ENCODE measurements around the gene SLC2A4.

The SLC2A4 gene

DNA sequence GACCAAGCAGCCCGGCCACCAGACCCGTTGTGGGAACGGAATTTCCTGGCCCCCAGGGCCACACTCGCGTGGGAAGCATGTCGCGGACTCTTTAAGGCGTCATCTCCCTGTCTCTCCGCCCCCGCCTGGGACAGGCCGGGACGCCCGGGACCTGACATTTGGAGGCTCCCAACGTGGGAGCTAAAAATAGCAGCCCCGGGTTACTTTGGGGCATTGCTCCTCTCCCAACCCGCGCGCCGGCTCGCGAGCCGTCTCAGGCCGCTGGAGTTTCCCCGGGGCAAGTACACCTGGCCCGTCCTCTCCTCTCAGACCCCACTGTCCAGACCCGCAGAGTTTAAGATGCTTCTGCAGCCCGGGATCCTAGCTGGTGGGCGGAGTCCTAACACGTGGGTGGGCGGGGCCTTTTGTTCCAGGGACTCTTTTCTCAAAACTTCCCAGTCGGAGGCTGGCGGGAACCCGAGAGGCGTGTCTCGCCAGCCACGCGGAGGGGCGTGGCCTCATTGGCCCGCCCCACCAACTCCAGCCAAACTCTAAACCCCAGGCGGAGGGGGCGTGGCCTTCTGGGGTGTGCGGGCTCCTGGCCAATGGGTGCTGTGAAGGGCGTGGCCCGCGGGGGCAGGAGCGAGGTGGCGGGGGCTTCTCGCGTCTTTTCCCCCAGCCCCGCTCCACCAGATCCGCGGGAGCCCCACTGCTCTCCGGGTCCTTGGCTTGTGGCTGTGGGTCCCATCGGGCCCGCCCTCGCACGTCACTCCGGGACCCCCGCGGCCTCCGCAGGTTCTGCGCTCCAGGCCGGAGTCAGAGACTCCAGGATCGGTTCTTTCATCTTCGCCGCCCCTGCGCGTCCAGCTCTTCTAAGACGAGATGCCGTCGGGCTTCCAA, at the start of gene SLC2A4:
Gene SLC2A4, plus strand, starts transcription at position 645 of the 879 bp plus-strand sequence. Its CDS starts 217 bp downstream, at position 862.
- Histone ChIP-seq H3K9ac (peak within 1 kb of the TSS; percentile 76), H4K20me1 (peaks cover 6% of the 10 kb centered on the region; the same call in 1 of the 2 replicates), H3K4me3 (peak within 1 kb of the TSS; percentile 68), H3K9me3 (no peaks in the 10 kb centered on the region), H3K36me3 (no peaks in the 10 kb centered on the region), H3K4me2 (peak within 1 kb of the TSS; percentile 100), H3K27me3 (peaks cover 10% of the 10 kb centered on the region), H3K27ac (peak within 1 kb of the TSS; percentile 68; the same call in 1 of the 2 replicates), H3K4me1 (peaks cover 26% of the 10 kb centered on the region)
- TF ChIP-seq Cebpa-rat (IDR thresholded peaks at IDR 0.05): no peak

DNA sequence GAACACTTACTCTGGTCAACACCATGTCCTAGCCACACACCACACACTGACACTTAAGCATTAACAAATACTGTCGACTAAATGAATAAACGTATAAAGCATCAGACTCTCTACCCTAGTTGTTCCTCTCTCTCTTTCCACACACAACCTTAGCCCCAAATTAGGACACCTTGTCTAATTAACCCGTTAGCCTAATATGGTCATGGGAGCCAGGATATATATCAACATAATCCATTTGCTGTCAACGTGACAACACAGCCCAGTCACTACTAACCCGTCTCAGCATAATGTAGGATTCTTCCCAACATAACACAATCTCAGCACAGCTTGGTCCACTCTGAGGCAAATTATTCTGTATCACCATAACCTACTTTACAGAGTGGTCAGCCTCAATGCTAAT, 49.4 kb upstream of the SLC2A4 start:
- no peaks in the 10 kb centered on the region for H3K27me3 ChIP-seq
- no peak for TF ChIP-seq Cebpa-rat (IDR thresholded peaks at IDR 0.05)
- H3K4me1 ChIP-seq: peaks cover 47% of the 10 kb centered on the region
- no peak overlapping the region for H3K27ac ChIP-seq
- peaks cover 64% of the 10 kb centered on the region for H3K36me3 ChIP-seq
- H4K20me1 ChIP-seq: peaks cover 72% of the 10 kb centered on the region
- H3K4me2 ChIP-seq: peak overlapping the region; percentile 97
- peak overlapping the region; percentile 92; the same call in 1 of the 2 replicates for H3K9ac ChIP-seq
- H3K9me3 ChIP-seq: no peaks in the 10 kb centered on the region
- no peak overlapping the region; the same call in 1 of the 2 replicates for H3K4me3 ChIP-seq

DNA sequence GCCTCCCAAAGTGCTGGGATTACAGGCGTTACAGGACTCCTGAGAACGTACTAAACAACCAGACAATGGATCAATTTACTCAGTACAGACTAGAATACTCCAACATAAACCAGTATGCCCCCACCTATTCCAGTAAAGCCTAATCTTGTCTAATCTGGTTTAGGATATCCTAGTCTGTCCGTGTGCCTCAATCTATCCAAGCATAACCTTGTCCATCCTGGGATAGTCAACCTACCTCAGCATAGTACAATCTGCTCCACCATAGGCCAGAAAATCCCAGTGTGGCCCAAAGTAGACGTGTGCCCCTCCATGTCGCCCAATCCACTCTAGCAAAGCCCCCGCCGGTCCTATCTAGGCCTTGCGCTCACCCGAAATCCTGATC, 47.8 kb upstream of the SLC2A4 start:
- peaks cover 51% of the 10 kb centered on the region for H3K36me3 ChIP-seq

DNA sequence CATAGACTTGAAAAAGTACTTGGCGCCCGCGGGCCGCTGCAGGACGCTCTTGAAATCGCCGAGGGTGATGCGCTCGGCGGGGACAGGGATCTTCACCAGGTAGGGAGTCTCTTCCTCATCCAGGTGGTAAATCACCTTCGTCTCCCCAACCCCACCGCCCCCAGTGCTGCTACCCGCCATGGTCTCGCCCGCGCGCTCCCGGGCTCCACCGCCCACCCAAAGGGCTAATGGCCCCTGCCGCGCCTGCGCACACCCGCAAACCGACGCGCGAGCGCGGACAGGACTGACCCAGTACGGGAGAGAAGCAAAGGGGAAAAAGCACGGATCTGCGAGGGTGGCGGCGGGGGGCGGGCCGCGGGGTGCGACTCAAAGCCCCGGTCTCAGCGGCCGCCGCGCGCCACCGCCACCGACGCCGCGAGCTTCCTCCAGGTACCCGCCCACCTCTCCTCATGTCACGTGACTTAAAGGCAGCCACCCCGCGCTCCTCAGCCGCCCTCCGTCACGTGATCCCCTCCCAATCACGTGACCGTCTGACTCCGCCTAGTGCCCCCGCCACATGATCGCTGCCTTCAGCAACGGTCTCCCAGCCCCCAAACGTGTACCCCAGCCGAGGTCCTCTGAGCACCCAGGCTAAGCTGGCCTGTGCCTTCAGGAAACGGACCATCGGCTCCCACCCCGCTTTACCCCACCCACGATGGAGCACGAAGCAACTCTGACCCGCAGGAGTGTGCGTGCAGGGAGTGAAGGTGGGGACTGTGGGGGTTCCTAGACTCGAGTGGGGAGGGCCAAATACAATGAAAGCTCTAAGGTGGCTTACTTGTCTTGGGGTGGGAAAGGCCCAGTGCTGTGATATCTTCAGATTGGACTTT, 47.2 kb upstream of the SLC2A4 start, which contains the start of gene DVL2:
Gene DVL2, minus strand, starts transcription at position 435 of the 869 bp plus-strand sequence. Its CDS starts 255 bp downstream, at position 180.
- Histone ChIP-seq H3K4me3 (peak within 1 kb of the TSS; percentile 85), H3K9me3 (no peaks in the 10 kb centered on the region), H3K9ac (peak within 1 kb of the TSS; percentile 92), H3K27ac (peak within 1 kb of the TSS; percentile 81), H3K27me3 (no peaks in the 10 kb centered on the region), H4K20me1 (peaks cover 73% of the 10 kb centered on the region), H3K4me1 (peaks cover 52% of the 10 kb centered on the region), H3K4me2 (peak within 1 kb of the TSS; percentile 97), H3K36me3 (peaks cover 45% of the 10 kb centered on the region)
- no peak for TF ChIP-seq Cebpa-rat (IDR thresholded peaks at IDR 0.05)

More for the DNA sequence above, 47.8 kb upstream of the SLC2A4 start:
- peaks cover 73% of the 10 kb centered on the region for H4K20me1 ChIP-seq
- peaks cover 52% of the 10 kb centered on the region for H3K4me1 ChIP-seq
- H3K9ac ChIP-seq: peak overlapping the region; percentile 92
- TF ChIP-seq Cebpa-rat (IDR thresholded peaks at IDR 0.05): no peak
- peak overlapping the region; percentile 81 for H3K27ac ChIP-seq
- no peaks in the 10 kb centered on the region for H3K27me3 ChIP-seq
- H3K4me3 ChIP-seq: peak overlapping the region; percentile 85
- no peaks in the 10 kb centered on the region for H3K9me3 ChIP-seq
- H3K4me2 ChIP-seq: peak overlapping the region; percentile 97

DNA sequence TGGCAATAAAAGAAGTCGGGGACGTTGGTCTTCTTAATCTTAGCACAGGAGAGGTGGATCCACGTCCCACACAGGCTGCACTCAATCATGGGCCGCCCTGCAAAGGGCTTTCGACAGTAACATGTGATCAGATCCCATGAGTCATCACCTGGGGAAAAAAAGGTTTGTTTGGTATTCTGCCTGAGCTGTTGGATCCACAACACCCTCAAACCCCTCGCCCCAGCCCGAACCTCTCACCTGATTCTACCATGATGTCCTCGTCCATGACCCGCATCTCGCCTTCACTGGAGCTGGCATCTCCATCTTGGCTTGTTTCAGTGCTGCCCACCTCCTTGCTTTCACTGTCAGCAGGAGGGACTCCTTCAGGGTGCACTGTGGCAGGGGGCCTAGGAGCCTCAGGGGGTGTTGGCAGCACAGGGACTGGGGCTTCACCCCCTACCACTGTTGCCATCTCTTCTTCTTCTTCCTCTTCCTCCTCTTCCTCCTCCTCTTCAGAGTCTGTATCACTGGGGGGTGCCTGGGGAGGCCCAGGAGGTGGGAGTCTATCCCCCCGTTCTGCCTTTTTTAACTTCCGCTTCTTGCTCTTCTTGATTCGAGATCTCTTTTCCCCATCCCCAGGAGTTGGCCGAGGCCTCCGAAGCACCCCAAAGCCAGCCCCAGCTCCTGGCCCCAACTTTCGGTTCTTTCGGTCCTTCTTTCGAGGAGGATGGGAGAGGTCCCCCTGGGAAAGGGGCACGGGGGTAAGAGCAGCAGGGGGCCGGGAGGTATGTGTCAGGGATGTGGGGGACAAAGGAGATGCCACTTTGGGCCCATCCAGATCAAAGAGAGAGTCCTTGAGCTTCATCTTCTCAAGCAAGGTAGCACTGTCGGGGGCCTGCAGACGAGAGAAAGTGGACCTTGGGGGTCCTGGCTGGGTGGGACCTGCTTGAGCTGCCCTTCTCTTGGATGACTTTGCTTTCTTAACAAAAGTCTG, 45.5 kb upstream of the SLC2A4 start:
- Histone ChIP-seq H3K4me2 (peak overlapping the region; percentile 97), H3K27ac (no peak overlapping the region), H4K20me1 (peaks cover 57% of the 10 kb centered on the region), H3K4me1 (peaks cover 64% of the 10 kb centered on the region), H3K27me3 (no peaks in the 10 kb centered on the region), H3K36me3 (peaks cover 38% of the 10 kb centered on the region), H3K9ac (no peak overlapping the region), H3K4me3 (no peak overlapping the region), H3K9me3 (no peaks in the 10 kb centered on the region)
- TF ChIP-seq Cebpa-rat (IDR thresholded peaks at IDR 0.05): no peak

DNA sequence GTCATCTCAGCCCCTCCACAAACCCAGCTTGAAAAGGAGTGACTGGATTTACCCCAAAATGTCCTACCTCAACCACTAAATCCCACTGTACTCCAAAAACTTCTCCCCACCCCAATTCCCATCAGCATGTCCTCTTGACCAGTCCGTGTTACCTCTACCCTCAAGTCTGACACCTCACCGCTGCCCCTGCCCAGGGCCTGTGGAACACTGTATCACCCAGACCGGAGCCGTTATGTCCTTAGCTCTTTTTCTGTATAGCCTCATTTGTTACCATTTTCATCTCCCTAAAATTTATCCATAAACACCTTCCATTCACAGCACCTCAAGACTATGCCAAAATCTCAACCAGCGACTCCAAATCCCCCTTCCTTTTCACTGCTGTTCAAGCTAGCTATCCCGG, 44.7 kb upstream of the SLC2A4 start:
- no peak for TF ChIP-seq Cebpa-rat (IDR thresholded peaks at IDR 0.05)
- peaks cover 53% of the 10 kb centered on the region for H4K20me1 ChIP-seq
- H3K4me2 ChIP-seq: peak overlapping the region; percentile 88
- H3K27me3 ChIP-seq: no peaks in the 10 kb centered on the region
- peak overlapping the region; percentile 94 for H3K9ac ChIP-seq
- H3K27ac ChIP-seq: no peak overlapping the region
- H3K4me1 ChIP-seq: peaks cover 68% of the 10 kb centered on the region
- peak overlapping the region; percentile 92 for H3K4me3 ChIP-seq
- H3K9me3 ChIP-seq: no peaks in the 10 kb centered on the region
- H3K36me3 ChIP-seq: peaks cover 40% of the 10 kb centered on the region

DNA sequence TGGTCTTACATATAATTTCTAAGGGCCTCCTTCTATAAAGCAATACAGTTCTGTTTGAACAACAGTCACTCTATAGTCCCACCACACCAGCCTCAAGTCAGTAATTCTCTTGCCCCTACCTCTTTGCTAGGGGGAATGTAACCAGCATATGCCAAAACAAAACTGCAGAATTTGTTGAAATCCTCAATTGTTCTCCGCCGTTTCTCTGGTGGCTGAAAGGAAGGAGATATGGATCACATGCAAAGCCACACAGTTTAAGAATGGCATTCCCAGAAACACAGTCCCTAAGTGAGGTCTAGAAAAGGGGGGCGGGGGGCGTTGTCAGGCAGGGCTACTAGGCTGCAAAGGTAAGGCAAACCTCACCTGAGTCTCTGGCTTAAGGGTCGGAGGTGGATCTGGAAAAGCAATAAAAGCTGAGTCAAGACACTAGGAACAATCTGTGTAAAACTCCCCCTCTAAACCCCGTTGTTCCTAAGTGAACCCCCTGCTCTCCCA, 44.2 kb upstream of the SLC2A4 start:
- H3K4me1 ChIP-seq: peaks cover 63% of the 10 kb centered on the region

DNA sequence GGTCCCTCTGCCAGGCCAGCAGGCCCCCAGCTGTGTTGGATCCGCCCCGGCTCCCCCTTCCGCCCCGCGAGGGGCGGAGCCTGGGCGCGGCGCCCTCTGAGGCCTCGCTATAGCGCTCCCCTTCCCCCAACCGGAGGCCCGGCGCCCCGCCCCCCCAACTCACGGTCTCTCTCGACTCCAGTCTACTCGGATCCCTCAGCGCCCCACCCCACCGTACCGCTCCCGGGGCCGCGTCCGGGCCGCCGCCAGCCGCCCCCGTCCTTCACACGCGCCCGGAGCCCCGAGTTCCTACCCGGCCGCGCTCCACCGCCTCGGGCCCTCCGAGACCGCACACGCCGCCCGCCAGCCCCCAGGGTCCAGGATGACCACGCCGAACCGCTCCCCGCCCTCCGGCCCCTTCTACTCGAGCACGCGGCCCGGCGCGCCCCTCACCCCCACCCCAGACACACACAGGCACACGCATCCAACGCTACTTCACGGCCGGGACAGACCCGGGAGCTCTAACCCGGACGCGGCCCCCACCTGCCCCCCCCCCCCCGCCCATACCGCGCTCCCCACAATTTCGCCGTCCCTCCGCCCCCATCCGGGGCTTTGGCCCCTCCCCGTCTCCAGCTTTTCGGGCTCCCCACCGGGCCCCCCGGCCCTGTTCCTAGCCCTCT, 43.6 kb upstream of the SLC2A4 start:
- Histone ChIP-seq H3K9ac (peak overlapping the region; percentile 94), H3K27ac (peak overlapping the region; percentile 95), H3K4me3 (peak overlapping the region; percentile 92), H3K4me2 (peak overlapping the region; percentile 88), H3K36me3 (peaks cover 40% of the 10 kb centered on the region), H3K27me3 (no peaks in the 10 kb centered on the region), H3K9me3 (no peaks in the 10 kb centered on the region), H3K4me1 (peaks cover 57% of the 10 kb centered on the region), H4K20me1 (peaks cover 42% of the 10 kb centered on the region)
- no peak for TF ChIP-seq Cebpa-rat (IDR thresholded peaks at IDR 0.05)

More for the DNA sequence above, 44.2 kb upstream of the SLC2A4 start:
- H3K4me3 ChIP-seq: peak overlapping the region; percentile 92
- peak overlapping the region; percentile 95 for H3K27ac ChIP-seq
- H3K9ac ChIP-seq: peak overlapping the region; percentile 94
- peak overlapping the region; percentile 88 for H3K4me2 ChIP-seq
- no peaks in the 10 kb centered on the region for H3K9me3 ChIP-seq
- H4K20me1 ChIP-seq: peaks cover 48% of the 10 kb centered on the region
- H3K27me3 ChIP-seq: no peaks in the 10 kb centered on the region
- TF ChIP-seq Cebpa-rat (IDR thresholded peaks at IDR 0.05): no peak
- H3K36me3 ChIP-seq: peaks cover 40% of the 10 kb centered on the region

Measured in BLaER1 (cell line).